ENCODE results near the gene TAC1. TPM values are rescaled to one million over a fixed set of nuclear protein-coding genes. Genes with fewer than 3 reads are reported as not detected.

Gene TAC1
- total RNA-seq, 2 experiments from 2014 or later: not detected

DNA sequence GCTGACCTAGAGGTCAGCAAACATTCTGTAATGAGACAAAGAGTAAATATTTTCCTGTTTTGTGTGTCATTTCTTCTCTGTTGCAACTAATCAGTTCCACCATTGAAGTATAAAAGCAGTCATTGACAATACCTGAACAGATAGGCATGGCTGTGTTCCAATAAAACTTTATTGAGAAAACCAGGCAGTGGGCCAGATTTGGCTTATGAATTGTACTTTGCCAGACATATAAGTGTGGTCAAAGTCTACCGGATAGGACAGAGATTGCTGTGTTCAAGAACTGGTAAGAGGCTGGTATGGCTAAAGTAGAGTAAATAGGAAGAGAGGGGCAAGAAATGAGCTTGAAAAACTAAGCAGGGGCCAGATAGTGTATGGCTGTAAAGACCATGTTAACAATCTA, 38.3 kb upstream of the TAC1 start:
- no peaks in the 10 kb centered on the region for H3K79me2 ChIP-seq (ENCODE audit: insufficient read depth, low read depth, low read length)
- CTCF ChIA-PET (ENCODE audit: unreplicated experiment): no interaction called here

GRCh38 chr7:97694355-97694754, 37.5 kb upstream of the TAC1 start:
- H3K9me2 ChIP-seq (ENCODE audit: insufficient read depth, low read length): no peaks in the 10 kb centered on the region; the same call in 1 of the 2 replicates
- TF ChIP-seq EZH2phosphoT487 (IDR thresholded peaks at IDR 0.05; ENCODE audit: borderline replicate concordance, low read depth, low read length): no peak
- H3K4me2 ChIP-seq (ENCODE audit: low read length): no peak overlapping the region
- no peaks in the 10 kb centered on the region for H3K4me1 ChIP-seq (ENCODE audit: insufficient read depth, low read length, poor library complexity, severe bottlenecking)
- ChIA-PET CTCF (ENCODE audit: unreplicated experiment) (no interaction called here), POLR2A (interaction anchor here (0.7 kb wide), 1 partner anchor 826 kb away, joined by 3 read pairs; no protein-coding TSS in a partner anchor)
- intact Hi-C loops (cut with micrococcal nuclease; ENCODE audit: unreplicated experiment): no loop called here
- no TSS peak for BruUV-seq (replicated peaks)
- no peak overlapping the region for H2AFZ ChIP-seq (ENCODE audit: low read length)
- H3K9me3 ChIP-seq (ENCODE audit: low read length): no peaks in the 10 kb centered on the region
- H3K27ac ChIP-seq (ENCODE audit: low read depth, low read length, poor library complexity, severe bottlenecking): no peak overlapping the region
- no peak for DNase-seq (ENCODE audit: low spot score)
- no peaks in the 10 kb centered on the region for H3K36me3 ChIP-seq (ENCODE audit: insufficient read depth, low read length)
- no peaks in the 10 kb centered on the region for H4K20me1 ChIP-seq (ENCODE audit: insufficient read depth, low read length)
- no peaks in the 10 kb centered on the region for H3K79me2 ChIP-seq (ENCODE audit: insufficient read depth, low read depth, low read length)
- H3K4me3 ChIP-seq (ENCODE audit: low read depth, low read length, poor library complexity, severe bottlenecking): no peak overlapping the region

More for the DNA sequence above, 38.3 kb upstream of the TAC1 start:
- no peaks in the 10 kb centered on the region; the same call in 1 of the 2 replicates for H3K9me2 ChIP-seq (ENCODE audit: insufficient read depth, low read length)
- H3K27ac ChIP-seq (ENCODE audit: low read depth, low read length, poor library complexity, severe bottlenecking): no peak overlapping the region
- POLR2A ChIA-PET: no interaction called here
- BruUV-seq (replicated peaks): no TSS peak
- H3K36me3 ChIP-seq (ENCODE audit: insufficient read depth, low read length): no peaks in the 10 kb centered on the region
- intact Hi-C loops (cut with micrococcal nuclease; ENCODE audit: unreplicated experiment): no loop called here
- H4K20me1 ChIP-seq (ENCODE audit: insufficient read depth, low read length): no peaks in the 10 kb centered on the region
- H3K9me3 ChIP-seq (ENCODE audit: low read length): no peaks in the 10 kb centered on the region
- DNase-seq (ENCODE audit: low spot score): no peak
- no peak overlapping the region for H2AFZ ChIP-seq (ENCODE audit: low read length)
- no peak overlapping the region for H3K4me3 ChIP-seq (ENCODE audit: low read depth, low read length, poor library complexity, severe bottlenecking)
- no peak overlapping the region for H3K4me2 ChIP-seq (ENCODE audit: low read length)
- H3K4me1 ChIP-seq (ENCODE audit: insufficient read depth, low read length, poor library complexity, severe bottlenecking): no peaks in the 10 kb centered on the region
- no peak for TF ChIP-seq EZH2phosphoT487 (IDR thresholded peaks at IDR 0.05; ENCODE audit: borderline replicate concordance, low read depth, low read length)
- TF ChIP-seq, protein P1, sequence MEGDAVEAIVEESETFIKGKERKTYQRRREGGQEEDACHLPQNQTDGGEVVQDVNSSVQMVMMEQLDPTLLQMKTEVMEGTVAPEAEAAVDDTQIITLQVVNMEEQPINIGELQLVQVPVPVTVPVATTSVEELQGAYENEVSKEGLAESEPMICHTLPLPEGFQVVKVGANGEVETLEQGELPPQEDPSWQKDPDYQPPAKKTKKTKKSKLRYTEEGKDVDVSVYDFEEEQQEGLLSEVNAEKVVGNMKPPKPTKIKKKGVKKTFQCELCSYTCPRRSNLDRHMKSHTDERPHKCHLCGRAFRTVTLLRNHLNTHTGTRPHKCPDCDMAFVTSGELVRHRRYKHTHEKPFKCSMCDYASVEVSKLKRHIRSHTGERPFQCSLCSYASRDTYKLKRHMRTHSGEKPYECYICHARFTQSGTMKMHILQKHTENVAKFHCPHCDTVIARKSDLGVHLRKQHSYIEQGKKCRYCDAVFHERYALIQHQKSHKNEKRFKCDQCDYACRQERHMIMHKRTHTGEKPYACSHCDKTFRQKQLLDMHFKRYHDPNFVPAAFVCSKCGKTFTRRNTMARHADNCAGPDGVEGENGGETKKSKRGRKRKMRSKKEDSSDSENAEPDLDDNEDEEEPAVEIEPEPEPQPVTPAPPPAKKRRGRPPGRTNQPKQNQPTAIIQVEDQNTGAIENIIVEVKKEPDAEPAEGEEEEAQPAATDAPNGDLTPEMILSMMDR (conservative IDR thresholded peaks at IDR 0.05; ENCODE audit: low read length): no peak

GRCh38 chr7:97697396-97697795, 34.5 kb upstream of the TAC1 start:
- BruUV-seq (replicated peaks): no TSS peak
- intact Hi-C loops (cut with micrococcal nuclease; ENCODE audit: unreplicated experiment): no loop called here
- POLR2A ChIA-PET: no interaction called here

More at GRCh38 chr7:97697396-97697795, 34.5 kb upstream of the TAC1 start:
- no peak for TF ChIP-seq EZH2phosphoT487 (IDR thresholded peaks at IDR 0.05; ENCODE audit: borderline replicate concordance, low read depth, low read length)
- TF ChIP-seq, protein P1 (conservative IDR thresholded peaks at IDR 0.05; ENCODE audit: low read length): no peak
- no peak overlapping the region for H3K4me3 ChIP-seq (ENCODE audit: low read depth, low read length, poor library complexity, severe bottlenecking)
- H3K27ac ChIP-seq (ENCODE audit: low read depth, low read length, poor library complexity, severe bottlenecking): no peak overlapping the region
- H3K36me3 ChIP-seq (ENCODE audit: insufficient read depth, low read length): no peaks in the 10 kb centered on the region
- H4K20me1 ChIP-seq (ENCODE audit: insufficient read depth, low read length): no peaks in the 10 kb centered on the region
- H3K4me1 ChIP-seq (ENCODE audit: insufficient read depth, low read length, poor library complexity, severe bottlenecking): no peaks in the 10 kb centered on the region
- no peak overlapping the region for H2AFZ ChIP-seq (ENCODE audit: low read length)
- no peak overlapping the region for H3K4me2 ChIP-seq (ENCODE audit: low read length)
- H3K79me2 ChIP-seq (ENCODE audit: insufficient read depth, low read depth, low read length): no peaks in the 10 kb centered on the region
- CTCF ChIA-PET (ENCODE audit: unreplicated experiment): no interaction called here
- no peaks in the 10 kb centered on the region for H3K9me3 ChIP-seq (ENCODE audit: low read length)
- H3K9me2 ChIP-seq (ENCODE audit: insufficient read depth, low read length): no peaks in the 10 kb centered on the region; the same call in 1 of the 2 replicates
- no peak for DNase-seq (ENCODE audit: low spot score)

All from OCI-LY7 (cell line).